ENCODE measurements around the gene CYB5RL. TPM values are rescaled to one million over a fixed set of nuclear protein-coding genes. Genes with fewer than 3 reads are reported as not detected.
A peak's percentile ranks its signal among the peaks of the same experiment; 100 is the strongest.

Gene CYB5RL
- total RNA-seq, 2 donors from 2014 or later: 8.2 to 11.0 TPM

GRCh38 chr1:54244655-54245054 lies 44.8 kb upstream of the CYB5RL start:
- 93 to 100% methylated on average over 5 to 7 of the region's 7 CpGs for WGBS, 2 experiments (ENCODE audit: insufficient coverage in 1 of 2, insufficient read length in 1 of 2)
- peaks cover 11% of the 10 kb centered on the region for H3K4me1 Mint-ChIP-seq
- H3K9me3 Mint-ChIP-seq: no peaks in the 10 kb centered on the region
- no peak overlapping the region for H3K9ac ChIP-seq (ENCODE audit: extremely low read depth, low read length, poor library complexity, severe bottlenecking)
- H3K36me3 ChIP-seq (ENCODE audit: control insufficient read depth, insufficient read depth, low read length): peaks cover 92% of the 10 kb centered on the region
- no peak overlapping the region for H3K4me3 ChIP-seq (ENCODE audit: low read length)
- H3K27ac ChIP-seq (ENCODE audit: low read depth, low read length): peak overlapping the region; percentile 30
- no peaks in the 10 kb centered on the region for H3K9me3 ChIP-seq (ENCODE audit: control insufficient read depth, low read length)
- peak overlapping the region; percentile 27 for H3K27ac Mint-ChIP-seq
- peaks cover 15% of the 10 kb centered on the region for H3K4me1 ChIP-seq (ENCODE audit: control insufficient read depth, insufficient read depth, low read length)
- no peaks in the 10 kb centered on the region for H3K27me3 ChIP-seq (ENCODE audit: control insufficient read depth, insufficient read depth, low read length, poor library complexity, severe bottlenecking)
- H3K27me3 Mint-ChIP-seq (ENCODE audit: insufficient read depth): no peaks in the 10 kb centered on the region
- DNase-seq: no peak
- peaks cover 74% of the 10 kb centered on the region for H3K36me3 Mint-ChIP-seq (ENCODE audit: low read depth)
- H3K4me3 Mint-ChIP-seq: no peak overlapping the region
- no peak for TF ChIP-seq CTCF (conservative IDR thresholded peaks at IDR 0.05)

GRCh38 chr1:54243022-54243421 lies 43.2 kb upstream of the CYB5RL start:
- no peaks in the 10 kb centered on the region for H3K27me3 Mint-ChIP-seq (ENCODE audit: insufficient read depth)

GRCh38 chr1:54241364-54241763 lies 41.5 kb upstream of the CYB5RL start:
- Mint-ChIP-seq H3K4me3 (no peak overlapping the region), H3K27ac (peak overlapping the region; percentile 85), H3K9me3 (no peaks in the 10 kb centered on the region), H3K36me3 (ENCODE audit: low read depth) (peaks cover 86% of the 10 kb centered on the region), H3K27me3 (ENCODE audit: insufficient read depth) (no peaks in the 10 kb centered on the region), H3K4me1 (peaks cover 4% of the 10 kb centered on the region)
- Histone ChIP-seq H3K27me3 (ENCODE audit: control insufficient read depth, insufficient read depth, low read length, poor library complexity, severe bottlenecking) (no peaks in the 10 kb centered on the region), H3K4me1 (ENCODE audit: control insufficient read depth, insufficient read depth, low read length) (peaks cover 5% of the 10 kb centered on the region), H3K27ac (ENCODE audit: low read depth, low read length) (no peak overlapping the region), H3K4me3 (ENCODE audit: low read length) (no peak overlapping the region), H3K9ac (ENCODE audit: extremely low read depth, low read length, poor library complexity, severe bottlenecking) (no peak overlapping the region), H3K9me3 (ENCODE audit: control insufficient read depth, low read length) (no peaks in the 10 kb centered on the region), H3K36me3 (ENCODE audit: control insufficient read depth, insufficient read depth, low read length) (peaks cover 94% of the 10 kb centered on the region)
- TF ChIP-seq CTCF (conservative IDR thresholded peaks at IDR 0.05): no peak
- DNase-seq: no peak
- 92 to 94% methylated on average over 4 to 5 of the region's 6 CpGs for WGBS, 2 experiments (ENCODE audit: insufficient coverage in 1 of 2, insufficient read length in 1 of 2)

More at GRCh38 chr1:54243022-54243421, 43.2 kb upstream of the CYB5RL start:
- Mint-ChIP-seq H3K4me3 (no peak overlapping the region), H3K27ac (peak overlapping the region; percentile 33), H3K36me3 (ENCODE audit: low read depth) (peaks cover 81% of the 10 kb centered on the region), H3K9me3 (no peaks in the 10 kb centered on the region), H3K4me1 (peaks cover 11% of the 10 kb centered on the region)
- no peaks in the 10 kb centered on the region for H3K9me3 ChIP-seq (ENCODE audit: control insufficient read depth, low read length)
- 92 to 95% methylated on average over 7 to 13 of the region's 13 CpGs for WGBS, 2 experiments (ENCODE audit: insufficient coverage in 1 of 2, insufficient read length in 1 of 2)
- H3K4me1 ChIP-seq (ENCODE audit: control insufficient read depth, insufficient read depth, low read length): peaks cover 13% of the 10 kb centered on the region
- H3K27me3 ChIP-seq (ENCODE audit: control insufficient read depth, insufficient read depth, low read length, poor library complexity, severe bottlenecking): no peaks in the 10 kb centered on the region
- no peak for DNase-seq
- H3K9ac ChIP-seq (ENCODE audit: extremely low read depth, low read length, poor library complexity, severe bottlenecking): no peak overlapping the region
- H3K4me3 ChIP-seq (ENCODE audit: low read length): no peak overlapping the region
- H3K36me3 ChIP-seq (ENCODE audit: control insufficient read depth, insufficient read depth, low read length): peaks cover 94% of the 10 kb centered on the region
- no peak overlapping the region for H3K27ac ChIP-seq (ENCODE audit: low read depth, low read length)
- no peak for TF ChIP-seq CTCF (conservative IDR thresholded peaks at IDR 0.05)
